GM19324 (cell line): Measurements from ENCODE around the gene DMD.
A peak's percentile ranks its signal among the peaks of the same experiment; 100 is the strongest.

Source experiments
- ATAC-seq: cut with Tn5 transposase; IDR thresholded peaks from one replicate; pipeline ENCODE4 v1.9.1; 2021; ENCODE audit warnings: mild to moderate bottlenecking, moderate library complexity; ENCODE audit not compliant: unreplicated experiment, low FRiP score

The DMD gene

GRCh38 chrX:31931225-31931624, 1280.1 kb downstream of the DMD start:
- ATAC-seq = no peak

GRCh38 chrX:31929366-31929765, 1282.0 kb downstream of the DMD start:
- no peak for ATAC-seq

DNA sequence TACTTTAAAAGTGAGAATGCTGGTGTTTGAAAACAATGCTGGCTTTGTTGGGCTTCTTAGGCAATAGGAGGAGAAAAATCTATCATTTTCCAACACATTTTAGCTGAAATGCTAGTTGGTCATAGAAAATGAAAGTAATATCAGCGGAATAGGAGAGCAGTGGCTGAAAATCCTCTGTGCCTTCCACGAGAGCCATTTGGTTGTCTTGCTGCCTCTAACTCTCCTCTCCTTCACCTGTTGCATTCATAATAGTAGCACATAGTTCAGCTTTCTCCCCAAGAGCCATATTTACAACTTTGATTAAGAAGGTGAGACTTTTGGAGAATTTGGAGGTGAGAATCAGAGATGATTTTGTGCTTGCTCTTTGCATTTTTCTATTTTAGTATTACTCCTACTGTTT, 1290.1 kb downstream of the DMD start:
- ATAC-seq = no peak

- no peak for ATAC-seq
Measured at GRCh38 chrX:31909850-31910572, 1301.3 kb downstream of the DMD start.

DNA sequence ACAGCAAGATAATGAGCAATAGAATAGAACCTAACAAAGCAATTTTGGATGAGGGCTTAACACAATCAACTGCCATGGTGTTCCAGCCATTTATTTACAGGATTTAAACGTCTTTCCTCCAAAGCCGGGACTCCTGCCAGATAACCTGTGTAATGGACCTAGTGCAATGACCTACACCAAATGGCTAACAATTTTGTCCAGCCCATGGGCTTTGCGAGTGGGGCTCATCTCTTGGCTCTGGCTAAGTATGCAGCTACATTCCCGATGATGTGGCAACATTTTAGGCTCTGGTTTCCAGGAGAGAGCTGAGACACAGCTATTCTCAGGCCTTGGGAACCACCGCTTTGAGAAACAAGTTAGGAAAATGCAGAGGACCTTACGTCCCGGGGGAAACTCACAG, 1317.2 kb downstream of the DMD start:
- no peak for ATAC-seq

- peak; percentile 86 for ATAC-seq
Measured at GRCh38 chrX:31893525-31893924, 1317.8 kb downstream of the DMD start.

DNA sequence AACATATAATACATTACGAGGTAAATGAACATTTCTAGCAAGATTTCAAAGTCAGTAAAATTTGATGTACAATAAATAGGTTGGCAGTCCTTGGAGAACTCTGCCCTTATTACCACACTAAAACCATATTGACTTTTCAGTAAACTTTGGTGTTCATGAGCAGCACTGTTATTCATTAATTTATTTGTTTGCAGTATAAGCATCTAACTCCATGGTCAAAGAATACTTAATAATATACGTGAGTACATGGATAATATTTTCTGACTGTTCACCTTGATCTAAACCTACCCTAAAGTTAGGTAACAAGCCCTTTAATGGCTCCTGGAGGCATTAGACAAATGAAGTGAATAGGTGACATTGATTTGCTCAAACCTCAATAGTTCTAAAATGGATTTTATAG, 1322.3 kb downstream of the DMD start:
- ATAC-seq = no peak

- no peak for ATAC-seq
Measured at GRCh38 chrX:31884535-31884934, 1326.8 kb downstream of the DMD start.

GRCh38 chrX:31872007-31872406, 1339.3 kb downstream of the DMD start:
- no peak for ATAC-seq

GRCh38 chrX:31870267-31870666, 1341.1 kb downstream of the DMD start:
- ATAC-seq = no peak

DNA sequence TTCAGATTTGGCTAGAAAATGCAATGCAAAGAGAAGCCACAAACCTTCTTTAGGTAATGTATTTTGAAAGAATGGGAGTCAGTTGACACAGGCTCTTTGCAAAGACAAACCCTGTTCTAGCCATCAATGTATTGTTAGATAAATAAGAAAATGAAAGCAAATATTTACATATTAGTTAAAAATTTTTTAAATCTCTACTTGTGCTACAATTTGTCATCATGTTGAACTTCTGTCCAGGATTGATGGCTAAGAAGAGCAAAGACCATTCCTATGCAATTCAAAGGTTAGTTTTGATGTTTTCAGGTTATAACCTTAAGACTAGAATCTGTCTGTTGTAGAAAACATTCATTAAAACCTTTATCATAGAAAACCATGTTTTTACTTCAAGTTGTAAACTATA, 1350.7 kb downstream of the DMD start:
- ATAC-seq = no peak

DNA sequence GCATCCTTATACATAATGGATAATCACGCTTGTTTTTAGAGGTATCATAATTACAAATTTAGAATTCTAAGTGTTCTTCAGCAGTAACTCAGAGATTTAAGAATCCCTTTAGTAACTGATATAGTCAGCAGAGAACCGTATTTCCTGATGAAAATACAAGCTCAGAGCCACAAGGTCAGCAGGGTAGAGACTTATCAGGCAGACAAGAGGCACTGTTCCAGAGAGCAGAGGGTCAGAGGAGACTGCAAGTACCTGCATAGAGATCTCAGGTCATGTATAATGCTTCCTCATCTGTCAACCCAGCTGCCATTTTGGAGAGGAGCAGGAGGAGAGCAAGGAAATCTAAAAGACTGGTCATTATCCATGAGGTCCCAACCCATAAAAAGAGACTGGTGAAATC, 1352.4 kb downstream of the DMD start:
- ATAC-seq = no peak

GRCh38 chrX:31854716-31855115, 1356.6 kb downstream of the DMD start:
- no peak for ATAC-seq

DNA sequence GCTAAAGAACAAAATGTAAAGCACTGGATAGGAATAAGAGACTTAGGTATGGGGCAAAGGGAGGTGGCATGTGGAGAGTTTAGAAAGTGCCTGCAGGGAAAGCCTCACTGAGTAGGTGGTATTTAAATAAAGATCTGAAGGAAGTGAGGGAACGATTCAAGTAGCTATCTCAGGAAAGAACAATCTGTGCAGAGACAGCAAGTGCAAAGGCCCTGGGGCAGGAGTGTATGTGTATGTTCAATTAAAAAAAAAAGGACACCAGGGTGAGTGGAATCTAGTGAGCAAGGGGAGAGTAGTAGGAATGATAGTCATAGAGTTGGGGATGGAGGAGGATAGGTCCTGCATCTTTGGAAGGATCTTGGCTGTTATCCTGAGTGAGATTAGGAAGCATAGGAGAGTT, 1359.6 kb downstream of the DMD start:
- no peak for ATAC-seq

DNA sequence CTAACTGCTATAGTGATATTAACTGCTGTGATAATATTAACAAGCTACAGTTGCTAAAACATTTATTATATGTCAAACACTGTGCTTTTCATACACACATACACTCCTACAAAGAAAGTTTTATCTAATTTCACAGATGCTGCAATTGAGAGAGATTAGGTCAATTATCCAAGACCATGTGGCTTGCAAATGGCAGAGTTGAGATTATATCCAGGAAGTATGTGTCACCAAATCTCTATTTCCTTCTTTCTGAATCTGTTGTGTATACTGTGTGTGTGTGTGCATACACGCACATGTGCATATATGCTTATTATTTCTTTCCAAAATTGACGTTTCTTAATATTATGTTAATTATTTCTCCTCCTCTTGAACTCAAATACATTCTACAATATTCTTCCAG, 1363.6 kb downstream of the DMD start:
- ATAC-seq = no peak

GRCh38 chrX:31845003-31845402, 1366.3 kb downstream of the DMD start:
- ATAC-seq = no peak

DNA sequence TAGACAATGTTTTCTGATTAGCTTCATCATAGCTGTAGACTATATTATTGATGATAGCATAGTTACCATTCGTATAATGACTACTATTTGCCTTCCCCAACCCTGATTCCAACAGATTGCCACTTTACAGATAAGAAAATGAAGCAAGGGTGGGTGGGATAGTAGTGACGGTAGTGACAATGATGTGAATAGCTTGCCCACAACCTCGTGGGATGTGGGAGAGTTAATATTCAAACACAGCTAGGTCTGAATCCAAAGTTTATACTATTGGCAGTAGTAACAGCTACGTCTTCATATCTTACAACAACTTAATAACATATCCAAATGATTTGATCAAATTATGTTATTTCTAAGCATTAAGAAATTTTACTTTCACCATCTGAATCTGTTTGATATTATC, 1372.7 kb downstream of the DMD start:
- no peak for ATAC-seq

GRCh38 chrX:31837445-31838049, 1373.8 kb downstream of the DMD start:
- ATAC-seq = no peak

GRCh38 chrX:31836479-31836878, 1374.9 kb downstream of the DMD start:
- no peak for ATAC-seq

- no peak for ATAC-seq
Measured at GRCh38 chrX:31832263-31832662, 1379.1 kb downstream of the DMD start.

DNA sequence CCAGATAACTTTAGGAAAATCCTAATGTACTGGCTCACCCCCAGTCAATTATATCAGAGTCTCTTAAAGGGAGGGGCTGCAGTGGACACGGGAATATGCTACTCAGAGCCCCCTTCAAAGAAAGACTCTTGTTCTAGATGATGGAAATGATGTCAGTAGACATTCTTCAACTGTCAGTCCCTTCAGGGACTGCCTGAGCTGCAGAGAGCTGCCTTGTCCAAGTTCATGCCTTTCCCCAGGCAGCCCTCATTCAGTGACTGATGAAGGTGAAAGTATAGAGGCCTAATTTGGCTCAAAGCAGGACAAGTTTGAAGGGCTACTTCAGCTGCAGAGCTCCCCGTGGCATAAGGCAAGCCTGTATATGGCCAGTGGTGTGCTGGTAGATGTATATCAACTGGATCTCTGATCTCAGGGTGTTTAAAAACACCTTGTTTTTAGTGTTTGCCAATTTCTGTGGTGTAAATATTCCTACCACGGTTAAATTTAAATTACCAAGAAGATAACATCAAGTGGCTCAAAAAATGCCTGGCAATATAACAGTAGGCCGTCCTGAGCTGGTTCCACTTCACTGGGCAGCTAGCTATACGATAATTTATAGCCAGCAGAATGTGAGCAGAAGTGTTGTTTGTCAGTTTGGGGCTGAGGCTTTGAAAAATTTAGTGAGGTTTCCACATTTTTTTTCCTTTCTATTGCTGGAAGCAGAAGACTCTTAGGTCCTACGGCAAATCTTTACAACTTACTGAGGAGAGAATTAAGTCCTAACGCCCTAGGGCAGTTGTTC, 1390.7 kb downstream of the DMD start:
- ATAC-seq = no peak

- no peak for ATAC-seq
Measured at GRCh38 chrX:31819455-31819854, 1391.9 kb downstream of the DMD start.
